SK-N-SH treated with all-trans-retinoic acid at 6 μM for 48 hours (cell line): ENCODE data around the gene KIRREL3.

Experiments used
- ARNTL ChIP-seq: fragments of 450-650 bp; formaldehyde crosslinking; IDR thresholded peaks from 2 replicates; pipeline ENCODE4 v1.5.0; 2020; ENCODE audit warnings: low read depth, mild to moderate bottlenecking, moderate library complexity, borderline replicate concordance
- CSRNP3 ChIP-seq: fragments of 250-450 bp; sonication (Bioruptor Pico); IDR thresholded peaks from 2 replicates; pipeline ENCODE4 v1.5.1; 2021; ENCODE audit warnings: mild to moderate bottlenecking, moderate library complexity
- ESRRG ChIP-seq: fragments of 250-450 bp; sonication (Bioruptor Pico); IDR thresholded peaks from 2 replicates; pipeline ENCODE4 v1.6.1; 2021; ENCODE audit warnings: mild to moderate bottlenecking
- OSR1 ChIP-seq: fragments of 250-450 bp; sonication (Bioruptor Pico); IDR thresholded peaks from 2 replicates; pipeline ENCODE4 v1.8.0; 2022; ENCODE audit warnings: moderate library complexity, mild to moderate bottlenecking, inconsistent platforms
- PATZ1 ChIP-seq: fragments of 250-450 bp; sonication (Bioruptor Pico); IDR thresholded peaks from 2 replicates; pipeline ENCODE4 v1.8.0; 2020; ENCODE audit warnings: mild to moderate bottlenecking, moderate library complexity, borderline replicate concordance
- POU6F1 ChIP-seq: fragments of 250-450 bp; sonication (Bioruptor Pico); IDR thresholded peaks from 2 replicates; pipeline ENCODE4 v1.8.0; 2021; ENCODE audit warnings: low read depth, mild to moderate bottlenecking, moderate library complexity, borderline replicate concordance
- PPARA ChIP-seq: fragments of 250-450 bp; sonication (Bioruptor Pico); IDR thresholded peaks from 2 replicates; pipeline ENCODE4 v1.5.0; 2020; ENCODE audit warnings: mild to moderate bottlenecking, borderline replicate concordance
- TCF4 ChIP-seq: fragments of 250-450 bp; sonication (Bioruptor Pico); IDR thresholded peaks from 2 replicates; pipeline ENCODE4 v1.8.0; 2021; ENCODE audit warnings: mild to moderate bottlenecking, moderate library complexity, borderline replicate concordance
- TOX ChIP-seq: fragments of 250-450 bp; sonication (Bioruptor Pico); IDR thresholded peaks from 2 replicates; pipeline ENCODE4 v1.8.0; 2021; ENCODE audit warnings: mild to moderate bottlenecking, moderate library complexity, borderline replicate concordance
- ZFP30 ChIP-seq: fragments of 450-650 bp; formaldehyde crosslinking; IDR thresholded peaks from 2 replicates; pipeline ENCODE4 v1.5.0; 2022; ENCODE audit warnings: mild to moderate bottlenecking, moderate library complexity

GRCh38 chr11:126492331-126493082 lies 508.1 kb downstream of the KIRREL3 start:
- TF ChIP-seq ZFP30 (CRISPR knock-in tag) = no peak
- no peak for TF ChIP-seq ARNTL (CRISPR knock-in tag)
- TF ChIP-seq OSR1 (CRISPR knock-in tag) = no peak
- no peak for TF ChIP-seq PATZ1
- no peak for TF ChIP-seq CSRNP3 (CRISPR knock-in tag)
- no peak for TF ChIP-seq TOX (CRISPR knock-in tag)
- TF ChIP-seq TCF4 (CRISPR knock-in tag) = no peak
- TF ChIP-seq ESRRG (CRISPR knock-in tag) = no peak
- no peak for TF ChIP-seq POU6F1 (CRISPR knock-in tag)
- no peak for TF ChIP-seq PPARA (CRISPR knock-in tag)
